Activated CD4-positive, alpha-beta T cell treated with anti-CD3 and anti-CD28 coated beads, Interleukin-2, amount 50 U/mL, for 24 hours (primary cell): ENCODE measurements around the gene ITGB2.

Experiments used
- DNase-seq, 2 donors: peaks; one replicate each; pipeline ENCODE4 v3.0.0-alpha.2; 2020; ENCODE audit warnings: low read depth in 1 of 2, low spot score in 1 of 2

ITGB2 gene

GRCh38 chr21:44920694-44921604 is at the start of gene ITGB2:
ITGB2 (minus strand) TSS chr21:44920899; CDS start chr21:44910782, 10,117 bp downstream.
- no peak for DNase-seq

DNA sequence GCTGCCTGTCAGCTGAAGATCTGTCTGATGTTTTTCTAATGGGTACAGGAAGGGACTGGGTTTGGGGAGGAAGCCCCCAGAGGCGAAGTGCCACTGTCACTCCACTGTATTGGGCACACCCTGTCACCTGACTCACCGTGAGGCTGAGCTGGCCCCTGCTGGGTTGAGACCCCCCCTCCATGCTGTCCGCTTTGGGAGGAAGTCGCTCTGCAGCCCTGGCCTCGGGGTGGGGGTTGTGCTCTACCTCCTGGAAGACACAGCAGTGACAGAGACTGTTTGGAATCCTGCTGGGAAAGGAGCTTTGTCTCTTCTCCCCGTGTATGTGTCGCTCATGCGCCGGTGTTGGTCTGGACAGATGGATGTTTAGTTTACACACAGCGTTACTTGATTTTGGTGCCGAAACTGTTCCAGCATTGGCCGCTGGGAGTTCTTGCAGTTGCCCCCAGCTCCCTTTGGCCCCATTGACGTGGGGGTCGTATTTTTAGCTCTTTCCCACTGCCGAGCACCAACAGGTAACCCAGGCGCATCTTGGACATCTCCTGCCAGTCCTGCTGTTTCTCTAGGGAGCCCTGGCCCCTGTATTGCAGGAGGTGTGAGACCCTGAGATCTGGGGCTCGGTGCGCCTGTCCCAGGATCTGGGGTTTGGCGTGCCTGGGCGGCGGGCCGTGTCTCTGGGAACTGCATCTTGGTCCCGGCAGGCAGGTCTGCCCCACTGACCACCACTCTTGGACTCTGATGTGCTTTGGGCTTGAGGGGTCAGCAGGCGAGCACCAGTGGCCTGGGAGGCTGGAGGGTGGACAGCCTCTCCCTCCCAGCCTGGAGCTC is 49.4 kb upstream of the ITGB2 start:
- DNase-seq: no peak

DNA sequence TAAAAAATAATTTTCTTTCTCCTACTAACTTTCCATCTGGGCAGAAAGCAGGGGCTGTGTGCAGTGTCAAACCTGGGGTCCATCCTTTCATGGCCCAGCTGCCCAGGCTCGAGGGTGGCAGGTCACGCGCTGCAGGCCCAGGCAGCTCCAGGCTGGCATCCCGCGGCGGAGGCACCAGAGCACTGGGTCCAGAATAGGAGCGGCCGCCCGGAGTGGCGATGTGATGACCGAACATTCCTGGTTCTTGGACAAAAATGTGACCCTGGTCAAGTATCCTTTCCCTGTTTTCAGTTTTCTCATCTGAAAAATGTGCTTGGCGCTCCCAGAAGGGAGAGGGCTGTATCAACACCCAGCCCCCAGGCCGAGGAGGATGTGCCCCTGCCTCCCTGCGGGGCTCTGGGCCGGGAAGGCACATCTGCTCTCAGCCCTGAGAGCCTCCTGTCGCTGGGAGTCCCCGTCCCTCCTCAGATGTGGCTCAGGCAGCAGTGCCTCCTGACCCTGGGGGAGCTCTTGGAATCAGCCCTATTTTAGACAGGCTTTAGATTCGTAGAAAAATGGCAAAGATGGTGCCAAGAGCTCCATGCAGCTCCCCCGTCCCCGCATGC is 48.5 kb upstream of the ITGB2 start:
- DNase-seq: no peak

GRCh38 chr21:44967082-44968047 is 46.7 kb upstream of the ITGB2 start:
- DNase-seq: no peak

- DNase-seq: no peak
Observed at GRCh38 chr21:44966135-44967081, 45.7 kb upstream of the ITGB2 start.

DNA sequence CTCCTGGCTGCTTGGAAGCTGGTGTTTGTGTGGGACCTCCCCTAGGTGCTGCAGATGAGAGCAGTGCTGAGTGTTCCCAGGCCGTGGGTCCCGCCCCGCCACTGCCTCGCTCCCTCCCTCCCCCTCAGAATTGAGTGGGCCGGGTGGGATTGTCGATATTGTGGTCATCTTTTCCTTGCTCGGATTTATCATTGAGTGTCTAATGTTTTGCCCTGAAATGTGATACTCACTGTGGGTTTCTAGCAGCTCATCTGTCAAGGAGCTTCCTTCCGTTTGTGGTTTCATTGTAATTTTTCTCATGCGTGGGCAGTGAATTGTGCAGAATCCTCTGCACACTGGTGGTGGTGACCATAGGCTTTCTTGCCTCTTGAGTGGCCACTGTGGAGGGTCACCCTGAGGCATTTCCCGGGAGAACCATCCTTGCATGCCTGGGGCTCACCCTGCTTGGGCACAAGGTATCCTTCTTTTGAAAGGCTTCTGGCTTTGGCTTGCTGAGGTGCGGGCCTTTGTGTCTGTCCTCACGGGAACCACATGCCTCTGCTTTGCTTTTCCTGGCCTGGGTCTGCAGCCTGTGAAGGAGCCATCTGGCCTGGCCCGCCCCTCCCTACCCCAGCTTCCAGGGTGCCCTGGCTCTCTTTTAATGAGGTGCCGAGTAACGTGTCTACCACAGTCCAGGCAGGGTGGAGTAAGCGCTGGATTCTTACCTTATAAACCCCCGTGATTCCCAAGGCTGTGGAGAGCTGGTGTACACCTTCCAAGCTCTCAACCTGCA is 44.7 kb upstream of the ITGB2 start:
- DNase-seq: peak in 1 of 2 donors; percentile 15

- no peak for DNase-seq
Observed at GRCh38 chr21:44964381-44964780, 43.7 kb upstream of the ITGB2 start.

- DNase-seq: no peak
Observed at GRCh38 chr21:44962403-44962966, 41.8 kb upstream of the ITGB2 start.

GRCh38 chr21:44960141-44961092 is 39.7 kb upstream of the ITGB2 start:
- no peak for DNase-seq

DNA sequence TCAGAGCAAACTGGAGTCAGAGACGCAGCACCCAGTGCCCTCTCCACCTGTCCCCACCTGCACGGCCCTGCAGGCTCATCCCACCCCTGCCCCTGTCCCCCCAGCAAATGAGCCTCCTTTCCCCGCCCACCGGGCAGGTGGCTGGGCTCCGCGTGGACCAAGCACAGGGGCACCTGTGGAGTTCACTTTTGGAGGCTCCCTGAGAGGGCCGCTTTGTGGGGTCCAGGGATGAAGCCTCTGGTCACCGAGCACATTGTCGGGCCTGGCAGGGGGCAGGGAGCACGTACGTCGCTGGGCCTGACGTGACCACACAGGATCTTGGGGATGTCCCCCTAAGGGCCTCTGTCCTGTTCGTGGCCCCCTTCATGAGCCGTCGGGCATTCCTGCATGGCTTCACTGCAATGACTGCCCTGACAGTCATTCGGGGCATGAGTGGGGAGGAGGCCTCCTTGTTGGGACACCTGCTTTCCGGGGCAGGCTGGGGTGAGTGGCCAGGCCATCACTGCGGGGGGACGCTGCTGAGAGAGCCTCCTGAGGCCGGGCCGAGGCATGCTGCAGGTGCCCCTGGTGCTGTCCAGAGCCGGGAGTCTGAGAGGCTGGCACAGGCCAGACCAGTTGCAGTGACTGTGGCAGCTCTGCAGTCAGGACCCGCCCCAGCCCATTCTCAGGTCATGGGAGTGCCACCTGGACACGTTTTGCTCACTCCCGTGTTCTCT is 38.8 kb upstream of the ITGB2 start:
- no peak for DNase-seq

GRCh38 chr21:44958471-44959191 is 37.9 kb upstream of the ITGB2 start:
- no peak for DNase-seq

- no peak for DNase-seq
Observed at GRCh38 chr21:44957901-44958451, 37.3 kb upstream of the ITGB2 start.

- no peak for DNase-seq
Observed at GRCh38 chr21:44957047-44957831, 36.5 kb upstream of the ITGB2 start.

GRCh38 chr21:44956356-44957046 is 35.8 kb upstream of the ITGB2 start:
- no peak for DNase-seq
